Activated effector memory CD4-positive, alpha-beta T cell treated with anti-CD3 and anti-CD28 coated beads, Interleukin-2, amount 50 U/mL, for 16 hours (primary cell): ENCODE measurements around the gene PLEKHA4.
"Not testable (repeated sequence)": the region's sequence is repeated elsewhere in the genome, so short reads cannot be mapped to it uniquely, and the experiment has no call there.

Experiments
- DNase-seq: peaks from one replicate; pipeline ENCODE4 v3.0.0-alpha.2; 2020

Gene PLEKHA4

DNA sequence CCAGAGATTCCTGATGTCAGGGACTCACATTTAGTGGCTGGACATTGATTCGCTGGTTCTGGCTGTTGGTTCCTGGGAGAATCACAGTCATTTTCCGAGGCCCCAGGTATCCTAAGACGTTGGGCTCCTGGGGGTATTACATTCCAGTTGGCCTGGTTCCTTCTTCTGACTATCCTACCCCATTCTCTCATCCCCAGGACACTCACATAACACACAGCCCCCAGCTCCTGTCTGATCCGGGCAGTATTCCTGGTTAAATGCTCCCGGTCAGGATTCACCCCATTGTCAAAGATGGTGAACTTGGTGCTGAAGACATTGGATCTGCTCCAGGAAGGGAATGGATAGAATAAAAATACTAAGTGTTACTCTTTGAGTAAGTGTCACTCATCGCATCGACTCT is 15.3 kb upstream of the PLEKHA4 start:
- DNase-seq, result no peak

- no peak for DNase-seq
Observed at GRCh38 chr19:48881741-48882657, 13.6 kb upstream of the PLEKHA4 start.

DNA sequence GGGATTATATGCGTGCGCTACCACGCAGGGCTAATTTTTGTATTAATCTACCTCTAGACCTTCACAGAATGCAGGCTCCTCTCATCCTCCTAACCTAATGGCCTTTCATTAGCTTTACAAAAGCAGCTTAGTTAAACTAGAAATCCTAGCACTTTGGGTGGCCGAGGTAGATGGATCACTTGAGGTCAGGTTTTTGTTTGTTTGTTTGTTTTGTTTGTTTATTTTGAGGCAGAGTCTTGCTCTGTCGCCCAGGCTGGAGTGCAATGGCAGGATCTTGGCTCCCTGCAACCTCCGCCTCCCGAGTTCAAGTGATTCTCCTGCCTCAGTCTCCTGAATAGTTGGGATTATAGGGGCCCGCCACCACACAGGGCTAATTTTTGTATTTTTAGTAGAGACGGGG is 11.3 kb upstream of the PLEKHA4 start:
- not testable (repeated sequence) for DNase-seq

- no peak for DNase-seq
Observed at GRCh38 chr19:48879025-48879637, 10.7 kb upstream of the PLEKHA4 start.

DNA sequence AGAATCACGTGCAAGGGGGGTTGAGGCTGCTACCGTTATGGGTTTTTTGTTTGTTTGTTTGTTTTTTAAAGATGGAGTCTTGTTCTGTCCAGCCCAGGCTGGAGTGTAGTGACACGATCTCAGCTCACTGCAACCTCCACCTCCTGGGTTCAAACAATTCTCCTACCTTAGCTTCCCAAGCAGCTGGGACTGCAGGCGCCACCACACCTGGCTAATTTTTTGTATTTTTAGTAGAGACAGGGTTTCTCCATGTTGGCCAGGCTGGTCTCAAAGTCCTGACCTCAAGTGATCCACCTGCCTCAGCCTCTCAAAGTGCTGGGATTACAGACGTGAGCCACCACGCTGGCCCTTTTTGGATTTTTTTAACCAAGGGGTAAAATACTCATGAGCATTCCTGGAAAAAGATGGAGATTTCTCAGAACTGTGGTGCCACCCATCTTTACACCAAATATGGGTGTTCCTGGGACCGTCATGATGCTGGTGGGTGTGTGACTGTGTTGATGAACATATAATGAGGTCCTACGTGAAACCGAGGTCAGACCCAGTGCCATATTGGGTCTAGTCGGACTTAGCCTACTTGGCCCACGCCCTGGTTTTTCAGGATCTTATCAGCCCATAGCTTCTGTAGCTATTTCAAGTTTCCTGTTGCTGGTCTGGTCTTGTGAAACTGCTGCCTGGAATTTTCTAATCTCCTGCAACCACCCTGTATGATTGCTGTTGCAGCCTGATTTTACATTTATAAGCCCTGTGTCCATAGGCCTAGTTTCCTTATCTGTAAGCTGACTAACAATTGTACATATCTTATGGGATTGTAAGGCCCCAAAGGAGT is 10.0 kb upstream of the PLEKHA4 start:
- DNase-seq, result no peak

- no peak for DNase-seq
Observed at GRCh38 chr19:48877855-48878195, 9.4 kb upstream of the PLEKHA4 start.

GRCh38 chr19:48876043-48876981 is 7.9 kb upstream of the PLEKHA4 start:
- DNase-seq, result peak; percentile 84

GRCh38 chr19:48874303-48875135 is 6.1 kb upstream of the PLEKHA4 start:
- peak; percentile 82 for DNase-seq

GRCh38 chr19:48873476-48874302 is 5.3 kb upstream of the PLEKHA4 start:
- DNase-seq, result no peak

DNA sequence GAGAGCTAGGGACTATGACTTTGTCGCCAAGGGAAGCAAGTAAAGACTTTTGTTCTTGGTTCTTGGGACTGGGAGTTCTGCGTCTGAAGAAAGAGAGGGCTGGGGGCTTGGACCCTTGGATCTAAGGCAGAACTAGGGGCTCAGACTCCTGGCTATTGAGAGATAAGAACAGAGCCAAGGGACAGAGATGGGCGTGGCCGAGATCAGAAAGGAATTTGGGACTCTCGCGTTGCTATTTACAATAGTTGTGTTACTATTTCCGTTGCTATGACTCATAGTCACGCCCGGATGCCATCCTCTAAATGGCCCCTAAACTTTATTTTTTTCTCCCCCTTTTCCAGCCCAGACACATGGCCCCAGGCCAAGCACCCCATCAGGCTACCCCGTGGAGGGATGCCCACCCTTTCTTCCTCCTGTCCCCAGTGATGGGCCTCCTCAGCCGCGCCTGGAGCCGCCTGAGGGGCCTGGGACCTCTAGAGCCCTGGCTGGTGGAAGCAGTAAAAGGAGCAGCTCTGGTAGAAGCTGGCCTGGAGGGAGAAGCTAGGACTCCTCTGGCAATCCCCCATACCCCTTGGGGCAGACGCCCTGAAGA is 4.6 kb upstream of the PLEKHA4 start:
- peak; percentile 89 for DNase-seq

DNA sequence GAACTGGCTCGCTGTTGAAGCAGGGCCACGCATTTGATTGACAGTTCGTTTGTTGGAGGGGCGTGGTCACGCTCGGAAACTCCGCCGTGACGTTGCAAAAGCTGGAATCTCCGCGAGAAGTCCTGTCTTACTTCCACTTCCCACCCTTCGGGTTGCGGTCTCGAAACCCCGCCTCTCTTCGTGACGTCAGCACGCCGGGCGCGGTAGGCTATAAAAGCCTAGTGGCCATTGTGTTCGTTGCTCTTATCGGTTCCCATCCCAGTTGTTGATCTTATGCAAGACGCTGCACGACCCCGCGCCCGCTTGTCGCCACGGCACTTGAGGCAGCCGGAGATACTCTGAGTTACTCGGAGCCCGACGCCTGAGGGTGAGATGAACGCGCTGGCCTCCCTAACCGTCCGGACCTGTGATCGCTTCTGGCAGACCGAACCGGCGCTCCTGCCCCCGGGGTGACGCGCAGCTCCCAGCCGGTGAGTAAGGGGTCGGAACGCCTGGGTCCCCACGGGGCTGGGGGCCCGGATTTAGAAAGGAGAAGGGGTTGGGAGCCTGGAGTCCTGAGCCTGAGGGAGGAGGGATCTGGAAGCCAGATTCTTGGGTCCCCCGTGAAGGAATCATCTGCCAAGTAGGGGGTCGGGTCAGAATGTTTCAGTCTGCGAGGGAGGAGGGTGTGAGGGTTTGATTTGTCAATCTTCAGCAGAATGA is 3.9 kb upstream of the PLEKHA4 start, which contains the start of gene PPP1R15A:
TSS of gene PPP1R15A (plus strand) at position 240 of the 702 bp plus-strand sequence. CDS start 813 bp downstream, outside the sequence.
- peak; percentile 100 for DNase-seq

DNA sequence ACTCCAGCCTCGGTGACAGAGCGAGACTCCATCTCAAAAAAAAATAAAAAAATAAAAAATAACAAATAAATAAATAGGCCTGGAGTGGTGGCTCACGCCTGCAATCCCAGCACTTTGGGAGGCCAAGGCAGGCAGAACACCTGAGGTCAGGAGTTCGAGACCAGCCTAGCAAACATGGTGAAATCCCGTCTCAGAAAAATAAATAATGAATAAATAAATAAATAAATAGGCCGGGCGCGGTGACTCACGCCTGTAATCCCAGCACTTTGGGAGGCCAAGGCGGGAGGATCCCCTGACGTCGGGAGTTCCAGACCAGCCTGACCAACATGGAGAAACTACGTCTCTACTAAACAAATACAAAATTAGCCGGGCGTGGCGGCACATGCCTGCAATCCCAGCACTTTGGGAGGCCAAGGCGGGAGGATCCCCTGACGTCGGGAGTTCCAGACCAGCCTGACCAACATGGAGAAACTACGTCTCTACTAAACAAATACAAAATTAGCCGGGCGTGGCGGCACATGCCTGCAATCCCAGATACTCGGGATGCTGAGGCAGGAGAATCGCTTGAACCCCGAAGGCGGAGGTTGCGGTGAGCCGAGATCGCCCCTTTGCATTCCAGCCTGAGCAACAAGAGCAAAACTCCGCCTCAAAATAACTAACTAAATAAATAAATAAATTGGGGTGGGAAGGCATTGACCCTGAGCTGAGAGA is 3.2 kb upstream of the PLEKHA4 start:
- not testable (repeated sequence) for DNase-seq

DNA sequence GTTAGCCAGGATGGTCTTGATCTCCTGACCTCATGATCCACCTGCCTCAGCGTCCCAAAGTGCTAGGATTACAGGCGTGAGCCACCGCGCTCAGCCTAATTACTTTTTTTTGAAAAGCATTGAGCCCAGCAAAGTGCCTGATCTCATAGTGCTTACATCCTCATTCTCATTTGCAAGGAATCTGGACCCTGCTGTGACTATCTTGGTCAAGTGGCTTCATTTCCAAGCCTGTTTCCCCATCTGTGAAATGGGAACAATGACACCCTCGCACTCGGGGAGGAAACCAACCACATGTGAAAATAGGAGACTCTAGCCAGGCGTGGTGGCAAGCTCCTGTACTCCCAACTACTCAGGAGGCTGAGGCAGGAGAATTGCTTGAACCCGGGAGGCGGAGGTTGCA is 1.6 kb upstream of the PLEKHA4 start:
- DNase-seq, result no peak

- DNase-seq, result no peak
Observed at GRCh38 chr19:48867746-48868113, 687 bp downstream of the PLEKHA4 start.

GRCh38 chr19:48867123-48867745 is 1.2 kb downstream of the PLEKHA4 start:
- no peak for DNase-seq

DNA sequence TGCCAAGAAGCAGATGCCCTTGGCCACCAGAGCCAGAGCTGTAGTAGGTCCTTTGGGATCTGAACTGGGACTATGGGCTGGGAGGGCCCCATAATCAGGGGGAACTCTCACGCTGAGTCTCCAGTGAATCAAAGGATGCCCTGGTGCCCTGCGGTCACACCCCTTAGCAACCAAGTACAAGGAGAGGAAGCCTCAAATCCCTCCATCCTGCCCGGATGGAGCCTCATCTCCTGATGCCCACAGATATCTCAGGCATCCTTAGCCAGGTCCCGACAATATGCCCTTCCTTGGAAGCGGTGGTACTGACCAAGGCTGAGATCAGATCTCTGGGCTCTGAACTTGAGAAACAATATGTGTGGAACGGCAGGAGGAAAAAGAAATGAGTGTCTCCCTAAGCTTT is 1.7 kb downstream of the PLEKHA4 start:
- DNase-seq, result no peak

- no peak for DNase-seq
Observed at GRCh38 chr19:48862827-48863226, 5.6 kb downstream of the PLEKHA4 start.

DNA sequence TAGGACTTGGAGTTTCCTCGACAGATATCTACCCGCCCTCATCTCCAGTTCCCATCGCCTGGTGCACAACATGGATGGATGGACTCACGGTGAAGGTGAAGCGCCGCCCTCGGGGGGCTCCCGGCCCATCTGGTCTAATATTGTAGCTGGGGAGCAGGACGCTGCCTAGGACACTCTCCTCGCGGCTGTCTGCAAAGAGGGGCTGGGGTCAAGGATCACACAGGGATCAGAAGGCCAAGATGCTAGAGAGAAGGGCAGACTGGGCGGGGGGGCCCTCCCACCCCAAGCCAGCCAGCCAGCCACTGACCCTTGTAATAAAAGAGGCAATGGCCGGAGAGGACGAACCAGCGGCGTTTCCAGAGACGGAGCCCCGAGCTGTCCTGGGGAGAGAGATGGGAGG is 7.1 kb downstream of the PLEKHA4 start:
- DNase-seq, result no peak
